Measurements from ENCODE around the gene DNAJB7. TPM values are rescaled to one million over a fixed set of nuclear protein-coding genes. Genes with fewer than 3 reads are reported as not detected.
"Not testable (repeated sequence)": the region's sequence is repeated elsewhere in the genome, so short reads cannot be mapped to it uniquely, and the experiment has no call there.

The DNAJB7 gene
- total and polyA plus RNA-seq, 8 donors, result 0.02 TPM; not detected in 7

DNA sequence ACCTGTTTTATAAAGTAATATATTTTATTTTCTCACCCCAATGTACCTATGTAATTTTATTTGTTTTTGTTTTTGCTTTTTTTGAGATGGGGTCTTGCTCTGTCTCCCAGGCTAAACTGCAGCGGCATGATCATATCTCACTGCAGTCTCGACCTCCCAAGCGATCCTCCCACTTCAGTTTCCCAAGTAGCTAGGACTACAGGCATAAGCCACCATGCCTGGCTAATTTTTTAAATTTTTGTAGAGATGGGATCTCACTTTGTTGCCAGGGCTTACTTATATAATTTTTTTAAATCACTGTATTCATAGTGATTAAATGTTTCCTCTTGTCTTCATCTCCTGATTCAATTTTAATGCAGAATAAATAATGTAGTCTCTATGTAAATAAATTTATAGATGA is 13.2 kb upstream of the DNAJB7 start:
- no peak for DNase-seq
- peaks cover 3 to 19% (median 9%) of the 10 kb centered on the region in 3 donors for H3K4me1 ChIP-seq
- ATAC-seq, result no peak
- TF ChIP-seq, protein P1, sequence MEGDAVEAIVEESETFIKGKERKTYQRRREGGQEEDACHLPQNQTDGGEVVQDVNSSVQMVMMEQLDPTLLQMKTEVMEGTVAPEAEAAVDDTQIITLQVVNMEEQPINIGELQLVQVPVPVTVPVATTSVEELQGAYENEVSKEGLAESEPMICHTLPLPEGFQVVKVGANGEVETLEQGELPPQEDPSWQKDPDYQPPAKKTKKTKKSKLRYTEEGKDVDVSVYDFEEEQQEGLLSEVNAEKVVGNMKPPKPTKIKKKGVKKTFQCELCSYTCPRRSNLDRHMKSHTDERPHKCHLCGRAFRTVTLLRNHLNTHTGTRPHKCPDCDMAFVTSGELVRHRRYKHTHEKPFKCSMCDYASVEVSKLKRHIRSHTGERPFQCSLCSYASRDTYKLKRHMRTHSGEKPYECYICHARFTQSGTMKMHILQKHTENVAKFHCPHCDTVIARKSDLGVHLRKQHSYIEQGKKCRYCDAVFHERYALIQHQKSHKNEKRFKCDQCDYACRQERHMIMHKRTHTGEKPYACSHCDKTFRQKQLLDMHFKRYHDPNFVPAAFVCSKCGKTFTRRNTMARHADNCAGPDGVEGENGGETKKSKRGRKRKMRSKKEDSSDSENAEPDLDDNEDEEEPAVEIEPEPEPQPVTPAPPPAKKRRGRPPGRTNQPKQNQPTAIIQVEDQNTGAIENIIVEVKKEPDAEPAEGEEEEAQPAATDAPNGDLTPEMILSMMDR (IDR thresholded peaks at IDR 0.05), result no peak
- FAIRE-seq, result no peak
- H3K4me3 ChIP-seq, result no peak overlapping the region
- no peak overlapping the region for H3K27ac ChIP-seq
- H3K27me3 ChIP-seq, result no peaks in the 10 kb centered on the region
- WGBS, 2 donors, result 95 to 97% methylated on average over 3 of the region's 3 CpGs
- intact Hi-C loops (cut with DNase I), result no loop called here
- H3K36me3 ChIP-seq, result no peaks in the 10 kb centered on the region
- no peaks in the 10 kb centered on the region for H3K9me3 ChIP-seq

DNA sequence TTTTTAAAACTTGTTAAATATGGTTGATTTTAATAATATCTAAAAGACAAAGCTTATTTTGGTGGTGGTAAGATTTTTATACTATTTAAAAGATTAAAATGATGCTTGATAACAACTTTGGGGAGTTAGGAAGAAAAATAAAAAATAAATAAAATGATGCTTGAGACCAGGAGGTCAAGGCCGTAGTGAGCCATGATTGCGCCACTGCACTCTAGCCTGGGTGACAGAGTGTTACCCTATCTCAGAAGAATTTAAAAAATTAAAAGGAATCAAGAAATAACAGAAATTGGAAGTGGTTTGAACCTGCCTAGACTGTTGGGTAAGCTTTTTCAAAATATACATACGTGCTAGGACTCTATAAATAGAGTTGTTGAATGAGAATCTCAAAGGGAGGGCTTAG is 12.1 kb upstream of the DNAJB7 start:
- Histone ChIP-seq H3K4me3 (no peak overlapping the region), H3K27ac (no peak overlapping the region), H3K9me3 (no peaks in the 10 kb centered on the region), H3K27me3 (no peaks in the 10 kb centered on the region), H3K4me1 (peaks cover 3 to 17% (median 4%) of the 10 kb centered on the region in 3 donors), H3K36me3 (no peaks in the 10 kb centered on the region)
- WGBS, 2 donors, result 95 to 96% methylated on average over 3 of the region's 3 CpGs
- TF ChIP-seq, protein P1 (IDR thresholded peaks at IDR 0.05), result no peak
- intact Hi-C loops (cut with DNase I), result no loop called here
- DNase-seq (no peak), FAIRE-seq (no peak), ATAC-seq (no peak)

DNA sequence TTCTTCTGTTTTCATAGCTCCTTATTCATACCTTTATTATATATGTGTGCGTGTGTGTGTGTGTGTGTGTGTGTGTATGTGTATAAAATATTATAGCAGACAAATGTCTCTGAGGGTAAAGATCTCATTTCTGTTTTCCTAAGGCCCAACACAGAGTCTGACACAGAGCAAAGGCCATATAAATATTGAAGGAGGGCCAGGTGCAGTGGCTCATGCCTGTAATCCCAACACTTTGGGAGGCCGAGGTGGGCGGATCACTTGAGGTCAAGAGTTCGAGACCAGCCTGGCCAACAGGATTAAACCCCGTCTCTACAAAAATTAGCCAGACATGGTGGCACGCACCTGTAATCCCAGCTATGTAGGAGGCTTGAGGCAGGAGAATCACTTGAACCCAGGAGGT is 6.5 kb upstream of the DNAJB7 start:
- intact Hi-C loops (cut with DNase I); FAIRE-seq; DNase-seq; H3K4me1 ChIP-seq; H3K4me3 ChIP-seq; ATAC-seq; H3K36me3 ChIP-seq; H3K9me3 ChIP-seq; H3K27ac ChIP-seq; H3K27me3 ChIP-seq: not testable (repeated sequence)
- WGBS, 2 donors, result 89 to 90% methylated on average over 6 of the region's 6 CpGs

DNA sequence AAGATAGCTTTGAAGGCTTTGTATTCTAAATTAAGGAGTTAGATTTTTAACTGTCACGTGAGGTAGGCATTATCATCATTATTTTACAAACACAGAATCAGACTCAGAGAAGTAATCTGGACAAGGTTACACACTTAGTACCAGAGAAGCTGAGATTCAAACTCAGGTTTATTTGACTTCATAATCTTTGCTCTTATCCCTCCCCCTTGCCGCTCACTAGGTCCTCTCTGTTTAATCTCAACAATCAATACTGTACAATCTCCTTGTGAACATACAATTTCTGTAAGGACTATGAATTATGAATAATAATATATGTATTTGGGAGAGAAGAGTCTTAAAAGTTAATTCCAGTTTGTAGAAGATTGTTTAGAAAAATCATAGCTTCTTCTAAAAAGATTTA is 5.2 kb upstream of the DNAJB7 start:
- Histone ChIP-seq H3K4me1 (no peaks in the 10 kb centered on the region), H3K9me3 (no peaks in the 10 kb centered on the region), H3K36me3 (no peaks in the 10 kb centered on the region), H3K27me3 (no peaks in the 10 kb centered on the region), H3K27ac (no peak overlapping the region), H3K4me3 (no peak overlapping the region)
- WGBS, 2 donors, result 37 to 42% methylated on average over 2 of the region's 2 CpGs
- DNase-seq, result no peak
- TF ChIP-seq, protein P1 (IDR thresholded peaks at IDR 0.05), result no peak
- no peak for ATAC-seq
- intact Hi-C loops (cut with DNase I), result no loop called here
- FAIRE-seq, result no peak

DNA sequence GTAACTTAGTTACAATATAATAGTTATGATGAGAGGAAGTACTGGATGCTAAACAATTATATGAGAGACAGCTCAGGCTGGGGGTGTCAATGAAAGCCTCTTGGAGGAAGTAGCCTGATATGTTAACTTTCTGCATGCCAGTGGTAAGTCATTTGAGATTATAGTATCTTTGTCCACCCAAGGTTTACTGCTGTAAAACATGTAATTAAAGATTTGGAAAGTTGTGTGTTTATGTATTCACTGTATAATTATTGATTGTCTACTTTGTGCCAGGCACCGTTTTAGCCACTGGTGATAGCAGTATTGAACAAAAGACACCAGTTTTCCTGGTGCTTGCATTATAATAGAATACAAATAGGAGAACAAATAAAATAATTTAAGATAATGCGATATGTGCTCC is 624 bp upstream of the DNAJB7 start:
- H3K27me3 ChIP-seq, result no peaks in the 10 kb centered on the region
- DNase-seq, result no peak
- no peak overlapping the region for H3K4me3 ChIP-seq
- TF ChIP-seq, protein P1 (IDR thresholded peaks at IDR 0.05), result no peak
- H3K4me1 ChIP-seq, result peaks cover 0 to 13% (median 11%) of the 10 kb centered on the region in 3 donors
- intact Hi-C loops (cut with DNase I), result no loop called here
- H3K36me3 ChIP-seq, result no peaks in the 10 kb centered on the region
- FAIRE-seq, result no peak
- H3K9me3 ChIP-seq, result no peaks in the 10 kb centered on the region
- WGBS, 2 donors, result 38 to 39% methylated on average over 2 of the region's 2 CpGs
- no peak overlapping the region for H3K27ac ChIP-seq
- ATAC-seq, result no peak
